Measurements from ENCODE around the gene DOCK10. TPM values are rescaled to one million over a fixed set of nuclear protein-coding genes. Genes with fewer than 3 reads are reported as not detected.
A peak's percentile ranks its signal among the peaks of the same experiment; 100 is the strongest.

Gene DOCK10
- 15.1 TPM for total RNA-seq

DNA sequence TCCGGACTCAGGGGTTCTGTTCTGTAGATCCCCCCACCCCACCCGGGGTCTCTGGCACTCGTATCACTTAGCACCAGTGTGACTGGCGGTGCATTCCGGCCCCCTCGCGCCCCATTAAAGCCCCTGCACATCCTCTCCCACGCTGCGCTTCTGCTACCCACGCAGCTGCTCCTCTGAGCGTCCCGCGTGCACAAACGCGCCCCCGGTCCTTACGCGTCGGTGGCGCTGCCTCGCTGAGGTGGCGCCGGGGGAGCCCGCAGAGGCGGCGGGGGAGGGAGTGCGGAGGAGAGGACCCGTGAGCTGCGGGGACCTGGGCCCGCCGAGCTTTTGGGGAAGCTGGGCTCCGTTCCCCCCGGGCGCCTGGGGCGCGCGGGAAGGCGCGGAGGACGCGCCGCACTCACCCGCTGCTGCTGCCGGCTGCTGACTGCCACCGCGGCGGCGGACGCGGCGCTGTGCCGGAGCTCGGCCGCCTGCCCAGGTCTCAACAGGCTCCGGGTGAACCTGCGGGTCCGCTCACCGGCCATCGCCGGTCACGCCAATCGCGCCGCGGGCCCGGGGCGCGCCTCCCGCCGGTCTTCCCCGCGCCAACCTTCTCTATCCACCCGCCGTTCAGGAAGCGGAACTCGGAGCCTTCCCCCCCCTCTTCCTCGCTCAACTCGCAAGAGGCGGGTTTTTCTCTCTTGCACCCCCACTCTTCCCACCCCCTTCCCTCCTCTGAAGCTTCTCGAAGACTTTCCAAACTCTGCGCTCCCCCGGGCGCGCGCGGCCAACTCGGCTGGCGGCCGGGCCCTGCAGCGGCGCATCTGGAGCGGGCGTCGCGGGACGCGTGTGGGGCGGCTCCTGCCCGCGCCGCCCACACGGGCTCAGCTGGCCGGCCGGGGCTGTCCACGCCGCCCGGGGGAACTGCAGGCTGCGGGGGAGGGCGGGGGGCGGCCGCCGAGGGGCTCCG lies at the start of gene DOCK10:
Gene DOCK10 (minus strand): TSS at position 618 of the 949 bp plus-strand sequence. CDS start 94 bp downstream, at position 524.
- H3K36me3 ChIP-seq (ENCODE audit: control insufficient read depth in 3 of 3, insufficient read depth in 3 of 3, low read length in 3 of 3): no peaks in the 10 kb centered on the region
- peaks cover 8 to 16% (median 11%) of the 10 kb centered on the region in 3 donors for H3K4me1 ChIP-seq (ENCODE audit: control insufficient read depth in 3 of 3, insufficient read depth in 3 of 3, low read length in 3 of 3)
- peaks cover 0 to 31% (median 18%) of the 10 kb centered on the region in 3 donors for H3K27me3 ChIP-seq (ENCODE audit: control insufficient read depth in 3 of 3, insufficient read depth in 3 of 3, low read length in 3 of 3)
- H3K9me3 ChIP-seq (ENCODE audit: control insufficient read depth in 3 of 3, low read length in 3 of 3): no peaks in the 10 kb centered on the region
- H3K9ac ChIP-seq (ENCODE audit: low read depth in 1 of 3, low read length in 3 of 3): peak within 1 kb of the TSS in 2 of 3 donors; percentile 22 to 64
- H3K4me3 ChIP-seq (ENCODE audit: low read length in 3 of 3): peak within 1 kb of the TSS; percentile 64 to 77 (median 68)
- peak within 1 kb of the TSS; percentile 6 for H3K27ac ChIP-seq (ENCODE audit: low read depth, low read length)

DNA sequence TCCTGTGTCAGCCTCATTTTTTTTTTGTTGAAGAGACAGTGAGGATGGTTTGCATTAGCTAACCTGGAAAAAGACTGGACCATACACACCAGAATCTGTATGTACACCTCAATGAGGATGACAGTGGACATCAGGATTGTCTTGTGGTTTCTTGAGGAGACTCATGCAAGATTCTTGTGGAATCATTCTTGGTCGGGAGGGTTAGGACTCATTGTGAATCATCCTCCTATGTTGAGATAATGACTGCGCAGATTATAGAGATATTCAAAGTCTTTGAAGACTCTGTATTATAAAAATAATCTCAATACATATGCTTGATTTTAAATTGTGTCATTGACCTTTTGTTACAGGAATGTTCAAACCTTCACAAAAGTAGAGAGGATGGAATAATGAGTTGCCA lies 49.1 kb upstream of the DOCK10 start:
- no peaks in the 10 kb centered on the region for H3K4me1 ChIP-seq (ENCODE audit: control insufficient read depth in 3 of 3, insufficient read depth in 3 of 3, low read length in 3 of 3)
- no peak overlapping the region for H3K4me3 ChIP-seq (ENCODE audit: low read length in 3 of 3)
- H3K36me3 ChIP-seq (ENCODE audit: control insufficient read depth in 3 of 3, insufficient read depth in 3 of 3, low read length in 3 of 3): no peaks in the 10 kb centered on the region
- H3K27me3 ChIP-seq (ENCODE audit: control insufficient read depth in 3 of 3, insufficient read depth in 3 of 3, low read length in 3 of 3): no peaks in the 10 kb centered on the region
- H3K9me3 ChIP-seq (ENCODE audit: control insufficient read depth in 3 of 3, low read length in 3 of 3): no peaks in the 10 kb centered on the region
- no peak overlapping the region for H3K27ac ChIP-seq (ENCODE audit: low read depth, low read length)
- H3K9ac ChIP-seq (ENCODE audit: low read depth in 1 of 3, low read length in 3 of 3): no peak overlapping the region

DNA sequence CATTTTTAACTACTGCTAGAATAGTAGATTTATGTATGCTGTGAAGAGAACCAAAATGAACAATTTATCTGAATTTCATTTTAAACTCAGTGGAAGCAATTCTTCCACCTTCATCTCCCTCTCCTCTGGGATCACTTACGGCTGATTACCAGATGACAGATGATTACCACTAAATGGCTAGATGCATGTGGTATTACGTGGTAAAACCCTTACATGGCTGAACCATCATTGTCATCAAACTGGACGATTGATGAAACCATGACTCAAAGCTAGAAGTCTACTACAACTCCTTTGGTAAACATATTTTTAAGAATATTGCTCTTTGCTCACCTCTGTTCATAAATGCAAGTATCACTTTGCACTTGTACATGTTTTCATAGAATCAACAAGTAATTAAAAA lies 48.5 kb upstream of the DOCK10 start:
- Histone ChIP-seq H3K4me3 (ENCODE audit: low read length in 3 of 3) (no peak overlapping the region), H3K9ac (ENCODE audit: low read depth in 1 of 3, low read length in 3 of 3) (no peak overlapping the region), H3K27me3 (ENCODE audit: control insufficient read depth in 3 of 3, insufficient read depth in 3 of 3, low read length in 3 of 3) (no peaks in the 10 kb centered on the region), H3K27ac (ENCODE audit: low read depth, low read length) (no peak overlapping the region), H3K9me3 (ENCODE audit: control insufficient read depth in 3 of 3, low read length in 3 of 3) (no peaks in the 10 kb centered on the region), H3K4me1 (ENCODE audit: control insufficient read depth in 3 of 3, insufficient read depth in 3 of 3, low read length in 3 of 3) (no peaks in the 10 kb centered on the region), H3K36me3 (ENCODE audit: control insufficient read depth in 3 of 3, insufficient read depth in 3 of 3, low read length in 3 of 3) (no peaks in the 10 kb centered on the region)

DNA sequence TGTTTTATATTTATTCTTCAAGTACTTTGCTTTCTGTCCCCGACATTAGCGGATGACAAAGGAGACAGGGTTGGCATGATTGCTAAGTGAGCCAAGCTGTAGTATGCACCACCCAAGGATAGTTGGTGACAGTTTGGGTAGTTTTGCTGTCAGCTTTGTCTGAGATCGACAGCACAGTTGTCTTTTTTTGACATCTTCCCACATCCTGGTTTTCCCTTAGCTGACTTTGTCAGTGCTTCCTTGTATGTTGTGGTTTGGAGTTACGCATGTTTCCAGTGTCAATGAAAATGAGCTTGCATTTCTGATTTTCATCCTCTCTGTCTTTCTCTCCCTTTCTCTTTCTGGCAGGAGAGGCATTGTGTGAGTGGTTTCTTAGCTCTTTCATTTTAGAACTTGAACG lies 44.6 kb upstream of the DOCK10 start:
- Histone ChIP-seq H3K27me3 (ENCODE audit: control insufficient read depth in 3 of 3, insufficient read depth in 3 of 3, low read length in 3 of 3) (no peaks in the 10 kb centered on the region), H3K9me3 (ENCODE audit: control insufficient read depth in 3 of 3, low read length in 3 of 3) (no peaks in the 10 kb centered on the region), H3K4me3 (ENCODE audit: low read length in 3 of 3) (no peak overlapping the region), H3K36me3 (ENCODE audit: control insufficient read depth in 3 of 3, insufficient read depth in 3 of 3, low read length in 3 of 3) (no peaks in the 10 kb centered on the region), H3K9ac (ENCODE audit: low read depth in 1 of 3, low read length in 3 of 3) (no peak overlapping the region), H3K27ac (ENCODE audit: low read depth, low read length) (no peak overlapping the region), H3K4me1 (ENCODE audit: control insufficient read depth in 3 of 3, insufficient read depth in 3 of 3, low read length in 3 of 3) (no peaks in the 10 kb centered on the region)

DNA sequence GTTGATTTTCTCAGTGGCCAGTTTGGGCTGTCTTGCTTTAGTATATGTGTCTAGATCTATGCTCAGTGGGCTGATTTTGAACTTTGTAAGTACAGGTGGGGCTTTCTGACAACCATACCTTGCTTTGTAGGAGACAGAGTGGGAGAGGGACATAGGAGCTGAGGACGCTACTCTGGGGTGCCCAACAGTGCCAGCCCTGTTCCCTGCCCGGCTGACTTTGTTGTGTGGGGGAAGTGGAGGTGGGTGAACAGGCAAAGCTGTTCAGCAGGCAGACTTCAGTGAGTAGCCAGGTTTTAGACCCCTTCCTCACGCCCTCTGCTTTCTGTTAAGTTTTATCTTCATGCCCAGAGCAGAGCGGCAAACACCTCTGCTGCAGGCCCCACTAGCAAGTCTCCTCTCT lies 44.2 kb upstream of the DOCK10 start:
- Histone ChIP-seq H3K27ac (ENCODE audit: low read depth, low read length) (no peak overlapping the region), H3K36me3 (ENCODE audit: control insufficient read depth in 3 of 3, insufficient read depth in 3 of 3, low read length in 3 of 3) (no peaks in the 10 kb centered on the region), H3K9ac (ENCODE audit: low read depth in 1 of 3, low read length in 3 of 3) (no peak overlapping the region), H3K27me3 (ENCODE audit: control insufficient read depth in 3 of 3, insufficient read depth in 3 of 3, low read length in 3 of 3) (no peaks in the 10 kb centered on the region), H3K9me3 (ENCODE audit: control insufficient read depth in 3 of 3, low read length in 3 of 3) (no peaks in the 10 kb centered on the region), H3K4me1 (ENCODE audit: control insufficient read depth in 3 of 3, insufficient read depth in 3 of 3, low read length in 3 of 3) (no peaks in the 10 kb centered on the region), H3K4me3 (ENCODE audit: low read length in 3 of 3) (no peak overlapping the region)

DNA sequence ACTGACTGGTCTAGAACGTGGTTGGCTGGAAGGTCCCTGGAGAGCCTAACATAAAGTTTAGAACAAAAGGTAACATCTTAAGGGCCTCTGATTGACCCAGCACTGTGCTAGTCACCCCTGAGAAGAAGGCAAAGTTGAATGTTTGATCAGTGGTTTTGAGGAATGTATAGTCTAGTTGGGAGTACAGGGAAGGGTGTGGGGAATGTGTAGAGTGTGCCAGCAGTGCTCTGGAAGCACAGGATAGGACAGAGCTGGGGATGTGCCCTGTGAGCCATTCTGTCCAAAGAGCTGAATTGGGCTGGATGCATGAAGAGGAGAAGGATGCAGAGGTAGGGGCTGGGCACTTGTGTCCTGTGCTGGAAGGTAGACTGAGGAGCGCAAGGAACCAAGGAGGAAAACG lies 41.0 kb upstream of the DOCK10 start:
- Histone ChIP-seq H3K36me3 (ENCODE audit: control insufficient read depth in 3 of 3, insufficient read depth in 3 of 3, low read length in 3 of 3) (no peaks in the 10 kb centered on the region), H3K4me3 (ENCODE audit: low read length in 3 of 3) (no peak overlapping the region), H3K27ac (ENCODE audit: low read depth, low read length) (no peak overlapping the region), H3K9me3 (ENCODE audit: control insufficient read depth in 3 of 3, low read length in 3 of 3) (no peaks in the 10 kb centered on the region), H3K4me1 (ENCODE audit: control insufficient read depth in 3 of 3, insufficient read depth in 3 of 3, low read length in 3 of 3) (no peaks in the 10 kb centered on the region), H3K27me3 (ENCODE audit: control insufficient read depth in 3 of 3, insufficient read depth in 3 of 3, low read length in 3 of 3) (no peaks in the 10 kb centered on the region), H3K9ac (ENCODE audit: low read depth in 1 of 3, low read length in 3 of 3) (no peak overlapping the region)

DNA sequence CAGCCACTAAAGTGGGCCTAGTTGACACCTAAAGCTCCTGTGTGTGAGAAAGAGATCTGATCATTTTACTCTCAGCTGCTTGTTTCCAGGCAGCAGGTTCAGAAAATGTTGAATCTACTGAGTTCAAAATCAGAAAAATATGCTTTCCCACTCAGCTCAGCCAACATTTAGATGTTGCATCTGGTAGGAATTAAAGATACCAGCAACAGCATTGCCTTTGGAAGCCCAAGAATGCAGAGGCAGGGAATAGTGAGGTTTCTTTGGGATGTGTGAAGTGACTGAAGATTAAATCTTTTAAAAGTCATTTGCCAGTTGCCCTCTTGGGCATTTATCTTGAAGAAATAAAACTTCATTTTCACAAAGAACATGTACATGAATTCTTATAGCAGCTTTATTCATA lies 33.9 kb upstream of the DOCK10 start:
- H3K9ac ChIP-seq (ENCODE audit: low read depth in 1 of 3, low read length in 3 of 3): no peak overlapping the region
- no peaks in the 10 kb centered on the region for H3K9me3 ChIP-seq (ENCODE audit: control insufficient read depth in 3 of 3, low read length in 3 of 3)
- H3K27me3 ChIP-seq (ENCODE audit: control insufficient read depth in 3 of 3, insufficient read depth in 3 of 3, low read length in 3 of 3): no peaks in the 10 kb centered on the region
- H3K4me1 ChIP-seq (ENCODE audit: control insufficient read depth in 3 of 3, insufficient read depth in 3 of 3, low read length in 3 of 3): no peaks in the 10 kb centered on the region
- H3K36me3 ChIP-seq (ENCODE audit: control insufficient read depth in 3 of 3, insufficient read depth in 3 of 3, low read length in 3 of 3): no peaks in the 10 kb centered on the region
- H3K27ac ChIP-seq (ENCODE audit: low read depth, low read length): no peak overlapping the region
- no peak overlapping the region for H3K4me3 ChIP-seq (ENCODE audit: low read length in 3 of 3)

DNA sequence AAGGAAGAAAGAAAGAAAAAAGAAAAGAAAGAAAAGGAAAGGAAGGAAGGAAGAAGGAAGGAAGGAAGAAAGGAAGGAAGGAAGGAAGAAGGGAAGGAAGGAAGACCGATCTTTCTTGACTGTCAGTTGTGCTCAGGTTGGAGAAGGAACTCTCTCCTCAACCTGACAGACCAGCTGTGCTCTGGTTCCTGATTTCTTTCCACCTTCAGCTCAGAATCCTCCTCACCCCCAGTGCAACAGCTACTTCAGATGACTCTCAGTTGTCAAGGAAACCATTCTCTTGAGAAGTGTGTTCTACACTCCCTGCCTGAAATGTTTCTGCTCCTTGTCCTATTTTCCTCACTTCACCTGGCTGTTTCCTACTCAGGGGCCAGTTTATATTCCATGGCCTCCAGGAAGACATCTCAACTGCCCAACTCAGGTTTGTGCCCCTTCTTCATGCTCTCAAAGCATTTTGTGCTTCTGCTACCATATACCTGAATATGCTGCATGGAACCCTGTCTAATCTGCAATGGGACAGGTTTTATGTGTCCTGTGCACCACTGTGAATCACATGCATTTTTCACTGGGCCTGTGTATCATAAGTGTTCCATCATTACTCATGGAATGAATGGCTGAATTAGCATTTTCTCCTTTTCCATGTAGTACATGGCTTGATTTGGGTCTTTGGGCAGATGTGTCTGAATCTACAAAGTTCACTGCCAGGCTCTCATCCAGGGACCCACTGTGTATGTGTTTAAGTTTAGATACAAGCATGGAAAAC lies 32.8 kb upstream of the DOCK10 start:
- H3K9ac ChIP-seq (ENCODE audit: low read depth in 1 of 3, low read length in 3 of 3): no peak overlapping the region
- no peaks in the 10 kb centered on the region for H3K36me3 ChIP-seq (ENCODE audit: control insufficient read depth in 3 of 3, insufficient read depth in 3 of 3, low read length in 3 of 3)
- H3K4me1 ChIP-seq (ENCODE audit: control insufficient read depth in 3 of 3, insufficient read depth in 3 of 3, low read length in 3 of 3): no peaks in the 10 kb centered on the region
- H3K9me3 ChIP-seq (ENCODE audit: control insufficient read depth in 3 of 3, low read length in 3 of 3): no peaks in the 10 kb centered on the region
- no peaks in the 10 kb centered on the region for H3K27me3 ChIP-seq (ENCODE audit: control insufficient read depth in 3 of 3, insufficient read depth in 3 of 3, low read length in 3 of 3)
- H3K4me3 ChIP-seq (ENCODE audit: low read length in 3 of 3): no peak overlapping the region
- H3K27ac ChIP-seq (ENCODE audit: low read depth, low read length): no peak overlapping the region

DNA sequence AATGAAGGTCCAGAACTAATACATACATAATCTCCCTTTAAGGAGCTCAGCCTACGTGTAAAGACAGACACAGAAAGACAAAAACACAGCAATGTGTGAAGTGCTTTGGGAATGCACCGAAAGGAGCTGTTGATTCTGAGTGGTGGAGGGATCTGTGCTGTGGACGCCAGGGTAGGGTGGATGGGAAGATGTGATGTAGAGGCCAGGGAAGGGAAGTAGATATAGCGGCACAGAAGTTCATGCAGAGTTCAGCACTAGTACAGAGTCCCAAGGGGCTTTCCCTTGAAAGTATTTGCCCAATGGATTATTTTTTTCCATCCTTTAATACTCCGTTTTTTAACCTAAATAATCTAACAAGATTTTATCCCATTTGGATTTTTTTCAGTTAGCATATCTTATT lies 32.1 kb upstream of the DOCK10 start:
- Histone ChIP-seq H3K4me3 (ENCODE audit: low read length in 3 of 3) (no peak overlapping the region), H3K27ac (ENCODE audit: low read depth, low read length) (no peak overlapping the region), H3K27me3 (ENCODE audit: control insufficient read depth in 3 of 3, insufficient read depth in 3 of 3, low read length in 3 of 3) (no peaks in the 10 kb centered on the region), H3K9me3 (ENCODE audit: control insufficient read depth in 3 of 3, low read length in 3 of 3) (no peaks in the 10 kb centered on the region), H3K36me3 (ENCODE audit: control insufficient read depth in 3 of 3, insufficient read depth in 3 of 3, low read length in 3 of 3) (no peaks in the 10 kb centered on the region), H3K9ac (ENCODE audit: low read depth in 1 of 3, low read length in 3 of 3) (no peak overlapping the region), H3K4me1 (ENCODE audit: control insufficient read depth in 3 of 3, insufficient read depth in 3 of 3, low read length in 3 of 3) (no peaks in the 10 kb centered on the region)

DNA sequence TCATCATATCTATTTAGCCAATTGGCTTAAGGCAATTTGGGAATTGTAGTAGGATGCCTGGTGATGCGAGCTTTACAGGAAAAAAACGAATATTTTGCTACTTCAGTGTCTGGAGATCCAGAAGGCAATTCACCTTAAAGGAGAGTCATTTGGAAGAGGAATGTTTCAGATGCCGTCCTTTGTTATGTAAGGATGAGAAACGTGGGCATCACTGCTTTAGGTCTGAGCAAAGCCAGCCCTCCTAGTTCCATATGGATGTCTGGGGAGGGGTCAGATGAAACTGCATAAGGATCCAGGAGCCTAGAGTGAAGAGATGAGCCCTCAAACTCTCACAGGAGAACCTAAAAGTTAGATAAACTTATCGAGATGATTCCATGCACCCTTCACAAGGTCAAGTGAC lies 30.9 kb upstream of the DOCK10 start:
- Histone ChIP-seq H3K9ac (ENCODE audit: low read depth in 1 of 3, low read length in 3 of 3) (no peak overlapping the region), H3K9me3 (ENCODE audit: control insufficient read depth in 3 of 3, low read length in 3 of 3) (no peaks in the 10 kb centered on the region), H3K27ac (ENCODE audit: low read depth, low read length) (no peak overlapping the region), H3K27me3 (ENCODE audit: control insufficient read depth in 3 of 3, insufficient read depth in 3 of 3, low read length in 3 of 3) (no peaks in the 10 kb centered on the region), H3K36me3 (ENCODE audit: control insufficient read depth in 3 of 3, insufficient read depth in 3 of 3, low read length in 3 of 3) (no peaks in the 10 kb centered on the region), H3K4me3 (ENCODE audit: low read length in 3 of 3) (no peak overlapping the region), H3K4me1 (ENCODE audit: control insufficient read depth in 3 of 3, insufficient read depth in 3 of 3, low read length in 3 of 3) (no peaks in the 10 kb centered on the region)

All from skeletal muscle tissue (tissue), 4 donors.